Upper lobe of right lung (tissue), 1 donor: ENCODE data around the gene HIGD1A. TPM values are rescaled to one million over a fixed set of nuclear protein-coding genes. Genes with fewer than 3 reads are reported as not detected.
A peak's percentile ranks its signal among the peaks of the same experiment; 100 is the strongest.

Experiments used
- ATAC-seq: fragments of 200-7000 bp; cut with Tn5 transposase; one replicate; pipeline ENCODE4 v1.9.1; 2020; ENCODE audit warnings: mild to moderate bottlenecking, moderate library complexity
- DNase-seq: peaks from one replicate; pipeline ENCODE4 v3.0.0-alpha.2; 2020
- H3K27ac ChIP-seq: fragments of 200-600 bp; one replicate; pipeline ENCODE4 v1.8.0; 2022
- H3K27me3 ChIP-seq: fragments of 200-600 bp; one replicate; pipeline ENCODE4 v1.8.0; 2022; ENCODE audit warnings: mild to moderate bottlenecking
- H3K36me3 ChIP-seq: fragments of 200-600 bp; one replicate; pipeline ENCODE4 v1.8.0; 2022
- H3K4me1 ChIP-seq: fragments of 200-600 bp; one replicate; pipeline ENCODE4 v1.8.0; 2022
- H3K4me3 ChIP-seq: fragments of 200-600 bp; one replicate; pipeline ENCODE4 v1.8.0; 2022; ENCODE audit warnings: mild to moderate bottlenecking
- H3K9me3 ChIP-seq: fragments of 200-600 bp; one replicate; pipeline ENCODE4 v1.8.0; 2022
- CTCF ChIP-seq: fragments of 200-600 bp; IDR thresholded peaks from one replicate; pipeline ENCODE4 v1.8.0; 2022; ENCODE audit warnings: antibody characterized with exemption
- intact Hi-C: fragments of 100-400 bp; cut with DNase I; formaldehyde crosslinking; loops from one replicate; pipeline ENCODE4 v1.11.0; 2022
- total RNA-seq: library from RNA; stranded (reverse); fragmentation: NEBNext Ultra II Directional; extraction: Animal tissue kit (Norgen Biotek cat#: 25700); gene quantifications from one replicate; pipeline ENCODE4 v1.2.1, GENCODE V29; 2021
- donor health status: DM: no; HTN: yes; CAD: no; lungs with severe emphysema.

Gene HIGD1A
- total RNA-seq, 1 donor from 2014 or later = 79.7 TPM

DNA sequence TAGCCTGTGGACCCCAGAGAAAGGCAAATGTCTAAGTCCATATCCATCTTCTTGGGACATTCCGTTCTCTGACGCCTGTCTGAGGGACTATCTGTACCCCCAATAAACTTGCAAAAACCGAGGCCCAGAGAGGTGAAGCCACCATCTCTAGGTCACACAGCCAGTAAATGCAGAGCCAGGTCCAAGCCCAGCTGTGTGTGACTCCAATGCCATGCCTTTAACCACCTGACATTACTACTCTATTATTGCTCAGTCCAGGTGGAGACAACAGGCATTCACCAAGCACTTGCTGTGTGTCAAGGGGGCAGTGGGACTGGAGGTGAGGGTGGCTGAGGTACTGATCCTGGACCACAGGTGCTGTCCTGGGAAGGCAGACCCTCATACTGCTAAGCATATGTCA lies 46.0 kb upstream of the HIGD1A start:
- ATAC-seq = no peak
- peaks cover 21% of the 10 kb centered on the region for H3K4me1 ChIP-seq
- H3K27ac ChIP-seq = no peak overlapping the region
- no peak for DNase-seq
- TF ChIP-seq CTCF = no peak
- H3K36me3 ChIP-seq = no peaks in the 10 kb centered on the region
- no peak overlapping the region for H3K4me3 ChIP-seq
- no peaks in the 10 kb centered on the region for H3K27me3 ChIP-seq
- no peaks in the 10 kb centered on the region for H3K9me3 ChIP-seq
- intact Hi-C loops = no loop called here

DNA sequence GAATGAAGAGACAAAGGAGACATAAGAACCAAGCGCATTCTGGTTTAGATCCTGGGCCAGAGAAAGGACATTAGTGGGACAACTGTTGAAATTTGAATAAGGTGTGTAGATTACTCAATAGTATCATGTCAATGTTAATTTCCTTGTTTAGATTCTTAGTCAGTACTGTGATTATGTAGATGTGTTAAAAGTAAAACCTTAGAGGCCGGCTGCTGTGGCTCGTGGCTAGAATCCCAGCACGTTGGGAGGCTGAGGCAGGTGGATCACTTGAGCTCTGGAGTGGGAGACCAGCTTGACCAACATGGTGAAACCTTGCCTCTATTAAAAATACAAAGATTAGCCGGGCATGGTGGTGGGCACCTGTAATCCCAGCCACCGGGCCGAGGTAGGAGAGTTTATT lies 44.7 kb upstream of the HIGD1A start:
- no peak overlapping the region for H3K27ac ChIP-seq
- H3K4me1 ChIP-seq = peaks cover 28% of the 10 kb centered on the region
- ATAC-seq (no peak), DNase-seq (no peak)
- intact Hi-C loops = no loop called here
- TF ChIP-seq CTCF = no peak
- no peaks in the 10 kb centered on the region for H3K36me3 ChIP-seq
- no peak overlapping the region for H3K4me3 ChIP-seq
- no peaks in the 10 kb centered on the region for H3K9me3 ChIP-seq
- no peaks in the 10 kb centered on the region for H3K27me3 ChIP-seq

DNA sequence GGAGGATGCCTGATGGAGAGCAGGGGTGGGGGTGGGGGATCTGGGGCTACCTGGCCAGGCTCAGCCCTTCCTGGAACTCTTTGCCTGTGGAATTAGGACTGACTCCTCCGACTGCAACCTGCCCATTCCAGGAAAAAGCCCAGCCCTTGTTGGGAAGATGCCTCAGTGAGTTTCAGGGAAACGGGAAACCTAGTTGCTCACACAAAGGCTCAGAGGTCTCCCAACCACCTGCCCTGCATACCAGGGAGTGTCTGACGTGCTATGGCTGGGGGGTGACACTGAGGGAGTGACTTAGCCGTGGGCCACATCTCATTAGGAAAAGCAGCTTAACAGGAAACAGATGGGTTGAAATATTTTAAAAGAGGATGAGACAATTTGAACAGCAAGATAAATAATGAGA lies 43.4 kb upstream of the HIGD1A start:
- H3K36me3 ChIP-seq = no peaks in the 10 kb centered on the region
- H3K4me3 ChIP-seq = no peak overlapping the region
- DNase-seq (no peak), ATAC-seq (no peak)
- H3K4me1 ChIP-seq = peaks cover 34% of the 10 kb centered on the region
- peak overlapping the region; percentile 66 for H3K27ac ChIP-seq
- TF ChIP-seq CTCF = no peak
- H3K9me3 ChIP-seq = no peaks in the 10 kb centered on the region
- H3K27me3 ChIP-seq = no peaks in the 10 kb centered on the region
- intact Hi-C loops = no loop called here

GRCh38 chr3:42846685-42847522 lies 42.6 kb upstream of the HIGD1A start:
- Histone ChIP-seq H3K4me3 (no peak overlapping the region), H3K27ac (peak overlapping the region; percentile 66), H3K27me3 (no peaks in the 10 kb centered on the region), H3K36me3 (no peaks in the 10 kb centered on the region), H3K9me3 (no peaks in the 10 kb centered on the region), H3K4me1 (peaks cover 34% of the 10 kb centered on the region)
- TF ChIP-seq CTCF = no peak
- intact Hi-C loops = no loop called here
- DNase-seq = no peak
- peak; percentile 68 for ATAC-seq

- peaks cover 34% of the 10 kb centered on the region for H3K4me1 ChIP-seq
- H3K27ac ChIP-seq = peak overlapping the region; percentile 71
- H3K9me3 ChIP-seq = no peaks in the 10 kb centered on the region
- no peak for TF ChIP-seq CTCF
- H3K36me3 ChIP-seq = no peaks in the 10 kb centered on the region
- no peaks in the 10 kb centered on the region for H3K27me3 ChIP-seq
- no peak overlapping the region for H3K4me3 ChIP-seq
- intact Hi-C loops = no loop called here
- DNase-seq = no peak
- ATAC-seq = no peak
These were observed 40.5 kb upstream of the HIGD1A start for GRCh38 chr3:42844815-42845214.

DNA sequence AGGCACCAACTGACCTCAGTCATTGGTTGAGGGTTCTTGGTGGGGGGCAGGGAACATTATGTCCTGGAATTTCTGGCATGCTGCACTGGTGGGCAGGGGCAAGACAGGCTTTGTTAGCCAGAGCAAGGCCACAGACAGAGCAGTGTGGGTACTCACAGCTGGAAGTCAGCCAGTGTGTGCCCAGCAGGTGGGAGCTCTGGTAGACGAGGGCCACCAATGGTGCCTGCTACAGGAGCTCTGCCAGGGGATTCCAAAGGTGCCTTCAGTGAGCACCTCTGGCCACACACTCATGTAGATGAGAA lies 40.1 kb upstream of the HIGD1A start:
- no peaks in the 10 kb centered on the region for H3K9me3 ChIP-seq
- no peak for ATAC-seq
- peak overlapping the region; percentile 71 for H3K27ac ChIP-seq
- H3K36me3 ChIP-seq = no peaks in the 10 kb centered on the region
- no peak overlapping the region for H3K4me3 ChIP-seq
- intact Hi-C loops = no loop called here
- peaks cover 34% of the 10 kb centered on the region for H3K4me1 ChIP-seq
- no peak for TF ChIP-seq CTCF
- H3K27me3 ChIP-seq = no peaks in the 10 kb centered on the region
- no peak for DNase-seq
